CD14-positive monocyte (primary cell): ENCODE results near the gene MED27. TPM values are rescaled to one million over a fixed set of nuclear protein-coding genes. Genes with fewer than 3 reads are reported as not detected.

Source experiments
- DNase-seq, 3 donors: peaks; one replicate each; pipeline ENCODE4 v3.0.0-alpha.2; 2011 to 2022
- H2AFZ ChIP-seq: 2 replicates; pipeline ENCODE4 v1.6.0; 2012; ENCODE audit warnings: mild to moderate bottlenecking, low read depth, low read length, inconsistent platforms; ENCODE audit not compliant: insufficient read depth, poor library complexity, severe bottlenecking
- H3K27ac ChIP-seq, 2 donors: 1 replicate in 1 of 2; 2 replicates in 1 of 2; pipeline ENCODE4 v1.5.1; 2012 to 2013; ENCODE audit warnings: low read length in 2 of 2, control low read depth in 1 of 2, inconsistent platforms in 1 of 2, low read depth in 1 of 2, mild to moderate bottlenecking in 1 of 2
- H3K27me3 ChIP-seq, 2 donors: one replicate each; pipeline versions ENCODE4 v1.6.0 to v1.6.1; 2011 to 2013; ENCODE audit warnings: low read length in 2 of 2; ENCODE audit not compliant: control insufficient read depth in 2 of 2, insufficient read depth in 2 of 2
- H3K36me3 ChIP-seq, 2 donors: replicated peaks in 1 of 2; 1 replicate in 1 of 2; 2 replicates in 1 of 2; pipeline versions ENCODE4 v1.5.1 to v1.6.1; 2012 to 2013; ENCODE audit warnings: low read length in 2 of 2, control low read depth in 1 of 2, inconsistent platforms in 1 of 2, mild to moderate bottlenecking in 1 of 2; ENCODE audit not compliant: insufficient read depth in 2 of 2, control insufficient read depth in 1 of 2
- H3K4me1 ChIP-seq, 2 donors: 1 replicate in 1 of 2; 2 replicates in 1 of 2; pipeline versions ENCODE4 v1.5.1 to v1.6.1; 2012 to 2013; ENCODE audit warnings: low read length in 2 of 2, control low read depth in 1 of 2, inconsistent platforms in 1 of 2, mild to moderate bottlenecking in 1 of 2, moderate library complexity in 1 of 2; ENCODE audit not compliant: insufficient read depth in 2 of 2, control insufficient read depth in 1 of 2
- H3K4me2 ChIP-seq: replicated peaks from 2 replicates; pipeline ENCODE3; 2012; ENCODE audit warnings: low read length, moderate library complexity, mild to moderate bottlenecking; ENCODE audit not compliant: poor library complexity, severe bottlenecking; ENCODE audit errors: extremely low read depth
- H3K4me3 ChIP-seq, 3 experiments: fragments of 200-600 bp in 1 of 3; sonication (generic) in 1 of 3; replicated peaks in 1 of 3; 1 replicate in 2 of 3; 2 replicates in 1 of 3; pipeline ENCODE4 v1.5.1; 2011 to 2013; ENCODE audit warnings: low read length in 3 of 3, mild to moderate bottlenecking in 3 of 3, control low read depth in 2 of 3, low read depth in 2 of 3, inconsistent platforms in 1 of 3, moderate library complexity in 1 of 3
- H3K79me2 ChIP-seq: 2 replicates; pipeline ENCODE4 v1.6.0; 2012; ENCODE audit warnings: mild to moderate bottlenecking, control low read depth, inconsistent platforms, low read length, moderate library complexity; ENCODE audit not compliant: insufficient read depth
- H3K9ac ChIP-seq: 2 replicates; pipeline ENCODE4 v1.6.0; 2017; ENCODE audit warnings: low read length, mild to moderate bottlenecking; ENCODE audit not compliant: insufficient read depth, poor library complexity, severe bottlenecking
- H3K9me3 ChIP-seq, 2 donors: replicated peaks in 1 of 2; 1 replicate in 1 of 2; 2 replicates in 1 of 2; pipeline versions ENCODE4 v1.5.1 to v1.6.1; 2012 to 2013; ENCODE audit warnings: low read length in 2 of 2, control low read depth in 1 of 2; ENCODE audit not compliant: control insufficient read depth in 1 of 2, insufficient read depth in 1 of 2
- H4K20me1 ChIP-seq: 2 replicates; pipeline ENCODE4 v1.6.0; 2012; ENCODE audit warnings: mild to moderate bottlenecking, low read length, control low read depth, moderate library complexity; ENCODE audit not compliant: insufficient read depth
- H3K27ac Mint-ChIP-seq, 7 donors: one replicate each; pipeline ENCODE4 v1.8.0; 2020; ENCODE audit warnings: mild to moderate bottlenecking in 7 of 7, mixed read lengths in 7 of 7, moderate library complexity in 6 of 7, inconsistent platforms in 2 of 7
- H3K27me3 Mint-ChIP-seq, 3 donors: one replicate each; pipeline ENCODE4 v1.8.0; 2021 to 2022; ENCODE audit warnings: low read depth in 3 of 3, mild to moderate bottlenecking in 3 of 3, mixed read lengths in 3 of 3, moderate library complexity in 3 of 3, inconsistent platforms in 1 of 3
- H3K36me3 Mint-ChIP-seq, 2 donors: one replicate each; pipeline ENCODE4 v1.8.0; 2020; ENCODE audit warnings: mixed read lengths in 2 of 2, inconsistent platforms in 1 of 2, mild to moderate bottlenecking in 1 of 2
- H3K4me1 Mint-ChIP-seq: one replicate; pipeline ENCODE4 v1.8.0; 2020; ENCODE audit warnings: mild to moderate bottlenecking, mixed read lengths
- H3K4me3 Mint-ChIP-seq, 2 donors: one replicate each; pipeline ENCODE4 v1.8.0; 2020; ENCODE audit warnings: mild to moderate bottlenecking in 2 of 2, mixed read lengths in 2 of 2, moderate library complexity in 1 of 2
- H3K9me3 Mint-ChIP-seq, 7 donors: one replicate each; pipeline ENCODE4 v1.8.0; 2020 to 2022; ENCODE audit warnings: mixed read lengths in 7 of 7, mild to moderate bottlenecking in 6 of 7, moderate library complexity in 6 of 7, inconsistent platforms in 2 of 7
- WGBS: methylation state at CpG from one replicate; pipeline ENCODE4 v1.1.5; 2013; ENCODE audit warnings: missing lambda C conversion rate; ENCODE audit not compliant: insufficient coverage; 5-methylcytosine and 5-hydroxymethylcytosine counted together
- intact Hi-C, 2 donors: fragments of 100-400 bp; cut with micrococcal nuclease; formaldehyde crosslinking; loops; one replicate each; pipeline versions ENCODE4 v1.15.0 to v1.15.1; 2023
- polyA plus RNA-seq, 3 donors: library from polyadenylated mRNA; depleted of rRNA in 1 of 3; unstranded in 2 of 3; stranded (reverse) in 1 of 3; fragments of 300-500 nt in 2 of 3; fragments of >200 nt in 1 of 3; fragmentation: Illumina TruSeq in 2 of 3; gene quantifications; 1 replicate in 2 of 3; 2 replicates in 1 of 3; pipeline ENCODE4 v1.2.3, GENCODE V29; 2012 to 2021
- TF ChIP-seq, protein P1 (sequence below): fragments of 200-600 bp; IDR thresholded peaks from one replicate; pipeline ENCODE4 v1.8.0; 2022; ENCODE audit warnings: antibody characterized with exemption, mild to moderate bottlenecking

MED27 gene
- polyA plus RNA-seq, 3 donors, result 14.0 to 26.9 (median 25.8) TPM

- Histone ChIP-seq H3K9me3 (no peaks in the 10 kb centered on the region), H3K4me1 (no peaks in the 10 kb centered on the region), H3K27me3 (no peaks in the 10 kb centered on the region), H3K79me2 (peaks cover 3% of the 10 kb centered on the region), H3K4me2 (no peak overlapping the region), H3K4me3 (no peak overlapping the region), H3K27ac (no peak overlapping the region), H3K36me3 (peaks cover 14 to 51% of the 10 kb centered on the region in 2 donors), H3K9ac (no peak overlapping the region), H2AFZ (no peak overlapping the region), H4K20me1 (peaks cover 28% of the 10 kb centered on the region)
- Mint-ChIP-seq H3K4me1 (peaks cover 8% of the 10 kb centered on the region), H3K27ac (no peak overlapping the region), H3K27me3 (no peaks in the 10 kb centered on the region), H3K36me3 (peaks cover 32 to 67% of the 10 kb centered on the region in 2 donors), H3K4me3 (no peak overlapping the region), H3K9me3 (no peaks in the 10 kb centered on the region)
- DNase-seq, result no peak
- TF ChIP-seq, protein P1, sequence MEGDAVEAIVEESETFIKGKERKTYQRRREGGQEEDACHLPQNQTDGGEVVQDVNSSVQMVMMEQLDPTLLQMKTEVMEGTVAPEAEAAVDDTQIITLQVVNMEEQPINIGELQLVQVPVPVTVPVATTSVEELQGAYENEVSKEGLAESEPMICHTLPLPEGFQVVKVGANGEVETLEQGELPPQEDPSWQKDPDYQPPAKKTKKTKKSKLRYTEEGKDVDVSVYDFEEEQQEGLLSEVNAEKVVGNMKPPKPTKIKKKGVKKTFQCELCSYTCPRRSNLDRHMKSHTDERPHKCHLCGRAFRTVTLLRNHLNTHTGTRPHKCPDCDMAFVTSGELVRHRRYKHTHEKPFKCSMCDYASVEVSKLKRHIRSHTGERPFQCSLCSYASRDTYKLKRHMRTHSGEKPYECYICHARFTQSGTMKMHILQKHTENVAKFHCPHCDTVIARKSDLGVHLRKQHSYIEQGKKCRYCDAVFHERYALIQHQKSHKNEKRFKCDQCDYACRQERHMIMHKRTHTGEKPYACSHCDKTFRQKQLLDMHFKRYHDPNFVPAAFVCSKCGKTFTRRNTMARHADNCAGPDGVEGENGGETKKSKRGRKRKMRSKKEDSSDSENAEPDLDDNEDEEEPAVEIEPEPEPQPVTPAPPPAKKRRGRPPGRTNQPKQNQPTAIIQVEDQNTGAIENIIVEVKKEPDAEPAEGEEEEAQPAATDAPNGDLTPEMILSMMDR, result no peak
- 97% methylated on average over 11 of the region's 11 CpGs for WGBS
- intact Hi-C loops, result no loop called here
Measured at GRCh38 chr9:132066057-132066456, 13.6 kb downstream of the MED27 start.

- peaks cover 45% of the 10 kb centered on the region for H4K20me1 ChIP-seq
- Mint-ChIP-seq H3K4me3 (no peak overlapping the region), H3K27me3 (no peaks in the 10 kb centered on the region), H3K27ac (no peak overlapping the region), H3K36me3 (peaks cover 37 to 62% of the 10 kb centered on the region in 2 donors), H3K4me1 (peaks cover 8% of the 10 kb centered on the region), H3K9me3 (peaks cover 1 to 15% (median 8%) of the 10 kb centered on the region in 7 donors)
- DNase-seq, result no peak
- H3K4me1 ChIP-seq, result no peaks in the 10 kb centered on the region
- no peak overlapping the region for H3K4me2 ChIP-seq
- H3K27ac ChIP-seq, result no peak overlapping the region
- H3K27me3 ChIP-seq, result no peaks in the 10 kb centered on the region
- no peak overlapping the region for H3K9ac ChIP-seq
- H3K79me2 ChIP-seq, result peaks cover 8% of the 10 kb centered on the region
- H3K4me3 ChIP-seq, result no peak overlapping the region
- no peak overlapping the region for H2AFZ ChIP-seq
- TF ChIP-seq, protein P1, result no peak
- intact Hi-C loops, result no loop called here
- WGBS, result no CpG with 5 or more reads among the region's 6 CpGs
- H3K36me3 ChIP-seq, result peaks cover 6 to 53% of the 10 kb centered on the region in 2 donors
- peaks cover 8 to 11% of the 10 kb centered on the region in 2 donors for H3K9me3 ChIP-seq
Measured at GRCh38 chr9:132063281-132063680, 16.4 kb downstream of the MED27 start.
